ENCODE results near the gene MSN. TPM values are rescaled to one million over a fixed set of nuclear protein-coding genes. Genes with fewer than 3 reads are reported as not detected.
A peak's percentile ranks its signal among the peaks of the same experiment; 100 is the strongest.
"Not testable (repeated sequence)": the region's sequence is repeated elsewhere in the genome, so short reads cannot be mapped to it uniquely, and the experiment has no call there.

MSN gene
- total RNA-seq, 1 donor from 2014 or later, result 653 TPM

- no peak for DNase-seq (ENCODE audit: low read depth, low spot score)
Observed at GRCh38 chrX:65718538-65718937, 51.1 kb downstream of the MSN start.

DNA sequence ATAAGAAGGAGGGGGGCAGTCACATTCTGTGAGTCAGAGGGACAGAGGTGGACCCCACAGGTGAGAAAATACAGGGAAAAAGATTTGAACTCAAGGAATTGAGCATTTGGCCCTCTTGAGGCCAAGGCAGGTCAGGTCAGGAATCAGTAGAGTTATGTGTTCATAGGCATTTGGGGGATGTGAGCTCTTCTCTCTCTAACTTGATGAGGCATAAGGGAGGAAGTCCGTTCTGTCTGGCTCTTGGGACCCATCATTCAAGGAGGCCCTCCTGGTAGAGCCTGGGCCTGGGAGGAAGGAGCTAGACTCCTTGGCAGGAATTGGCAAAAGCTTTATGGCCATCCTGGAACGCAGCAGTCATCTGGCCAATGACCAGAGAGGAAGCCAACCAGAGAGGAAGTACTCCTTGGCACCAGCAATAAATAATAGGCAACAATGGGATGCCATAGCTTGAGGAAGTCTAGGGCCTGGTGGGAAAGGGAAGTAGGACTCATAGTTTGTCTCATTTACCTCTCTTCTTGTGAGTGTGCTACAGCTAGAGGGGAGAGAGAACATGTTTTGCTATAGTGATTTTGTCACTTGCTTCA lies 53.0 kb downstream of the MSN start:
- DNase-seq (ENCODE audit: low read depth, low spot score), result peak; percentile 63

GRCh38 chrX:65723706-65724105 lies 56.3 kb downstream of the MSN start:
- DNase-seq (ENCODE audit: low read depth, low spot score), result no peak

GRCh38 chrX:65726715-65727114 lies 59.3 kb downstream of the MSN start:
- DNase-seq (ENCODE audit: low read depth, low spot score), result no peak

- no peak for DNase-seq (ENCODE audit: low read depth, low spot score)
Observed at GRCh38 chrX:65731684-65732289, 64.3 kb downstream of the MSN start.

GRCh38 chrX:65740909-65741308 lies 73.5 kb downstream of the MSN start:
- DNase-seq (ENCODE audit: low read depth, low spot score), result no peak

DNA sequence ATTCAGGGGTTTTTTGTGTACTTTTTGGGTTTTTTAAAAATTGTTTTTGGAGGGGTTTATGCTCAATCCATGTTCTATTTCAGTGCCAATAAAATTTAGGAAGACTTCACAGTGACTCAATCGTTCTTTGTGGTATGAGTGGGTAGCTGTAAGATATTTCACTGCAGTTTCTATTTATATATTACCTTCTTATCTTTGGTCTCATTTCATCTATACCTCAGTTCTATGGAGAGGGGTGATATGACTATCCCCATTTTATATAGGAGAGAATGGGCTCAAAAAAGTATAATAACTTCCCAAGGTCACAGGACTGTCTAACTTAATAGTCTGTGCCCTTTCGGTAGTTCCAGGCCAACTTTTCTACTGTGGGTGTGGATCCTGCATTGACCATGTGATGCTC lies 74.4 kb downstream of the MSN start:
- DNase-seq (ENCODE audit: low read depth, low spot score), result no peak

DNA sequence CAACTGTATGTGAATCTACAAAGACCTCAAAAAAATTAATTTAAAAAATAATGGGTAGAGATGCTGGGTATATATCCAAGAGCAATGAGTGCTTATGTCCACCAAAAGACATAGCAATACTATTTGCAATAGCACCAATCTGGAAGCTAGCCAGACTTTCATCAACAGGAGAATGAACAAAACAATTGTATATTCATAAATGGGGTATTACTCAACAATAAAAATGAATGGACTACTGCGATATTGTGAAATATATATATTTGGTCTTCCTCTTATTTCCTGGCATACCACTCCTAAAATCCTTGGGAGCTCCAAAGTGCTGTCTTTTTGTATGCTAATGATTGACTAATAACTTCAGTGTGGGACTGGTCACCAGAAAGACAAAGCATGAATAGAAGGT lies 77.5 kb downstream of the MSN start:
- DNase-seq (ENCODE audit: low read depth, low spot score), result no peak

- no peak for DNase-seq (ENCODE audit: low read depth, low spot score)
Observed at GRCh38 chrX:65745427-65745826, 78.0 kb downstream of the MSN start.

- no peak for DNase-seq (ENCODE audit: low read depth, low spot score)
Observed at GRCh38 chrX:65745992-65746391, 78.5 kb downstream of the MSN start.

DNA sequence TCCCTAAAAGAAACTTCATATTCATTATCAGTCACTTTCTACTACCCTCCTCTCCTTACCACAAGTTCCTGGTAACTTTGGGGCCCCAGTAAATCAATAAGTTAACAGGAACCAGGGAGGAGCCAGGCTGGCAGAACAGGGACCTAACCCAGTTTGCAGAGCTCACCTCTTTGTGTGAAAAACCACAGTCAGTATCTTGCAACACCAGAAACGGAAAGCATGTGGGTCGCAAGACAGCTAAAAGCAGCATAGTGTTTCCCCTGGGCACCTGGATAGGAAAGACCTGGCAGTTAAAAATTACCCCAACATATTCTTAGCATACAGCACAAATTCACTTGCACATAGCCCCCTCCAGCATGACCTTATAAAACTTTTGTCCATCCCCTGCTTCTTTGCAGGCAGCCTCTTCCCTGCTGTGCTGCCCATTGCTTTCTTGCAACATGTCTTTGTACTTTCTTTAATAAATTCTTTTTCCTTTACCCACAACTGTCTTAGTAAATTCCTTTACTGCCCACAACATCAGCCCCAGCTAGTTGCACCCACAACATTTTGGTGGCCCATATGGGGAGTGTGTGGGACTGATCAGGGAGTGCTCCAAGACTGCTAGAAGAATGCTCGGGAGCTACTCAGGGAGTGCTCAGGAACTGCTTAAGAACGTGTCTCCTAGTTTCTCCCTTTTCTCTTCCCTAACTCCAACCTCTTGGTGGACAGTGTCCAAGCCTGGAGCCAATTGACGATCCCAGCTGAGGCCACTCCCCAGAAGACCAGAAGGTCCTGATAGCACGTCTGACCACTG lies 83.4 kb downstream of the MSN start:
- DNase-seq (ENCODE audit: low read depth, low spot score), result no peak

GRCh38 chrX:65751519-65751918 lies 84.1 kb downstream of the MSN start:
- DNase-seq (ENCODE audit: low read depth, low spot score), result no peak

DNA sequence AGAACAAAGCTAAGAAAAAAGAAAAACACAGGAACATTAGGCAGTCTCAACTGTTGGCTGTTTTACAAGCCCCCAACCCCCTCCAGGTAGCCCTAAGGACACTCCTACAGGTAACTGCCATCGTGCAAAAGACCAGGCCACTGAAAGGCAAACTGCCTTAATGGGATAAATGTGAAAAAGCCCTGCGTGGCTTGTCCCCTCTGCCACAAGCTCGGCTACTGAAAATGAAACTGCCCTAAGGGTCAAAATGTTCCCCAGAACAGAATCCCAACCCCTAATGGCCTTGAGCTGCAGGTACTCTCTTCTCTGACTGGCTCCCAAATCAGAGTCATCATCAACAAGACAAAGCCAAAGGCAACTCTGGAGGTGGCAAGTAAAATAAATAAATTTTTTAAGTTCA lies 84.8 kb downstream of the MSN start:
- no peak for DNase-seq (ENCODE audit: low read depth, low spot score)

- DNase-seq (ENCODE audit: low read depth, low spot score), result no peak
Observed at GRCh38 chrX:65755786-65756185, 88.3 kb downstream of the MSN start.

GRCh38 chrX:65757943-65758342 lies 90.5 kb downstream of the MSN start:
- no peak for DNase-seq (ENCODE audit: low read depth, low spot score)

DNA sequence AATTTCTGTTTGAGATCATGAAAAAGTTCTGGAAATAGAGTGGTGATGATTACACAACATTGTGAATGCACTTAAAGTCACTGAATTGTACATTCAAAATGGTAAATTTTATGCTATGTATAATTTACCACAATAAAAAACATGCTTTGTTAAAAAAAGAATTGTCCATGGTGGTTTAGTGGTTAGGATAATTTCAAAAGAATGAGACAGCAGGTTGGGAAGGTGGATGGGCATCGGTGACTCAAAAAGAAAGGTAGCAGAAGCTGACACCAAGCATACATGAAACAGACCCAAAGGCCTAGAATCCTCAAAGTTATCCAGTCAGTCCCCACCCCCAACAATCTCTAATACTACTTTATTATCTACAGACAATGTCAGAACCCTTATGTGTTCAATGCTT lies 91.1 kb downstream of the MSN start:
- DNase-seq (ENCODE audit: low read depth, low spot score), result no peak

DNA sequence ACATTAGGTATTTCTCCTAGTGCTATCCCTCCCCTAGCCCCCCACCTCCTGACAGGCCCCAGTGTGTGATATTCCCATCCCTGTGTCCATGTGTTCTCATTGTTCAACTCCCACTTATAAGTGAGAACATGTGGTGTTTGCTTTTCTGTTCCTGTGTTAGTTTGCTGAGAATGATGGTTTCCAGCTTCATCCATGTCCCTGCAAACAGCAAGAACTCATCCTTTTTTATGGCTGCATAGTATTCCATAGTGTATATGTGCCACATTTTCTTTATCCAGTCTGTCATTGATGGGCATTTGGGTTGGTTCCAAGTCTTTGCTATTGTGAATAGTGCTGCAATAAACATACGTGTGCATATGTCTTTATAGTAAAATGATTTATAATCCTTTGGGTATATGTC lies 92.1 kb downstream of the MSN start:
- DNase-seq (ENCODE audit: low read depth, low spot score), result not testable (repeated sequence)

DNA sequence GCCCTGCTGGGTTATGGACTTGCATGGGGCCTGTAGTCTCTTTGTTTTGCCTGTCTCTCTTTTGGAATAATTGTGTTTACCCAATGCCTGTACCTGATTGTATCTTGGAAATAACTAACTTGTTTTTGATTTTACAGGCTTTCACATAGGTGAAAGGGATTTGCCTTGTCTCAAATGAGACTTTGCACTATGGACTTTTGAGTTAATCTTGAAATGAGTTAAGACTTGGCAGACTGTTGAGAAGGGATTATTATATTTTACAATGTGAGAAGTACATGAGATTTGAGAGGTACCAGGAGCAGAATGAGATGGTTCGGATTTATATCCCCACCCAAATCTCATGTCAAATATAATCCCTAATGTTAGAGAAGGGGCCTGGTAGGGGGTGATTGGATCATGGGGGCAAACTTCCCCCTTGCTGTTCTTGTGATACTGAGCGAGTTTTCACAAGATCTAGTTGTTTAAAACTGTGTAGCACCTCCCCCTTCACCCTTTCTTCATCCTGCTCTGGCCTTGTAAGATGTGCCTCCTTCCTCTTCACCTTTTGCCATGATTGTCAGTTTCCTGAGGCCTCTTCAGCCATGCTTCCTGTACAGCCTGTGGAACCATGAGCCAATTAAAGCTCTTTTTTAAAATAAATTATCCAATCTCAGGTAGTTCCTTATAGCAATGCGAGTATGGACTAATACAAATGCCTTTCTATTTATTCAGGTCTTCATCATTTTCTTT lies 102.3 kb downstream of the MSN start:
- DNase-seq (ENCODE audit: low read depth, low spot score), result no peak

DNA sequence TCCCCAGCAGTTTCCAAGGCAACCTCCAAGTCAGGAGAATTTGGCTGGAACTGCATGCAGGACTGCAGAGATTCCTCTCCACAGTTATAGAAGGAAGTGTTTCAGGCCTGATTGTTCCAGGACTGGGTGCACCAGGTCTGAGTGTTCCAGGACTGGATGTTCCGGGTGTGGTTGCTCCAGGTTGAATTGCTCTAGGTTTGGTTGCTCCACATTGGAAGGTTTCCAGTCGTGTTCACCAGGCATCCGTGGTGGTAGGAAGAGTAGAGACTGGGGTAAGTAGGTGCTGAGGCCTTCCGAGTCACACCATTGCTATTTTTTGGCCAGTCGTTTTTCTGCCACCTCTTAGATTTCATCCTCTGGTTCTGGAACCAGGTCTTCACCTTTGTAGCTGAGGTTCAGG lies 105.4 kb downstream of the MSN start:
- DNase-seq (ENCODE audit: low read depth, low spot score), result no peak

GRCh38 chrX:65781845-65782244 lies 114.4 kb downstream of the MSN start:
- DNase-seq (ENCODE audit: low read depth, low spot score), result no peak

DNA sequence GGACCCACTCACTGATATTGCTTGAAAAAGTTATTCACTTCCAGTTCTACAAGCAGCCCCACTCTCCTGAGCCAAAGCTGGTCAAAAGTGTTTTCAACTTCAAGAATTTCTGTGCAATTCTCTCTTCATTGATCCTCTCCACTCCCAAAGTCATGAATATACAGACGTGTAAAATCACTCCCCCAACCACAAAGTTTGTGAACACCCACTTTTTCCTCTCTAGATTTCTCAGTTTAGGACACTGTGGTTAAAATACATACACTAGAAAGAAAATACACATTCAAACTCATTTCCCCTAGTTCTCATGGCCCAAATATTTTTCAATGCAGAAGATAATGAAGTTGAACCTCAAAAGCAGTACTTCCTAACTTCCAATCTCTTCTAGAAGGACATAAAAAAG lies 116.3 kb downstream of the MSN start:
- DNase-seq (ENCODE audit: low read depth, low spot score), result no peak
